Type B pancreatic cell (in vitro differentiated cells): ENCODE results near the gene PSEN1. TPM values are rescaled to one million over a fixed set of nuclear protein-coding genes. Genes with fewer than 3 reads are reported as not detected.
A peak's percentile ranks its signal among the peaks of the same experiment; 100 is the strongest.

Experiments
- DNase-seq: peaks from one replicate; pipeline ENCODE4 v3.0.0; 2021; ENCODE audit warnings: mixed read lengths; ENCODE audit not compliant: unreplicated experiment; ENCODE audit errors: extremely low spot score
- H3K27ac Mint-ChIP-seq: 2 replicates; pipeline ENCODE4 v1.8.0; 2021; ENCODE audit warnings: mild to moderate bottlenecking, mixed read lengths
- H3K27me3 Mint-ChIP-seq: 2 replicates; pipeline ENCODE4 v1.8.0; 2021; ENCODE audit warnings: mixed read lengths
- H3K36me3 Mint-ChIP-seq: 2 replicates; pipeline ENCODE4 v1.8.0; 2021; ENCODE audit warnings: mixed read lengths
- H3K4me1 Mint-ChIP-seq: one replicate; pipeline ENCODE4 v1.8.0; 2021; ENCODE audit warnings: mixed read lengths; ENCODE audit not compliant: unreplicated experiment
- H3K4me3 Mint-ChIP-seq: 2 replicates; pipeline ENCODE4 v1.8.0; 2021; ENCODE audit warnings: mild to moderate bottlenecking, mixed read lengths
- H3K9me3 Mint-ChIP-seq: 2 replicates; pipeline ENCODE4 v1.8.0; 2021; ENCODE audit warnings: mixed read lengths
- total RNA-seq: library from RNA; stranded (reverse); gene quantifications from 2 replicates; pipeline ENCODE4 v1.2.1, GENCODE V29; 2021; ENCODE audit warnings: low replicate concordance
- TF ChIP-seq, protein P1 (sequence below): fragments of 200-600 bp; sonication (generic); conservative IDR thresholded peaks from 2 replicates; pipeline ENCODE4 v1.5.0; 2021; ENCODE audit warnings: antibody characterized with exemption, mild to moderate bottlenecking

PSEN1 gene
- total RNA-seq, 1 donor from 2014 or later = 58.9 TPM

DNA sequence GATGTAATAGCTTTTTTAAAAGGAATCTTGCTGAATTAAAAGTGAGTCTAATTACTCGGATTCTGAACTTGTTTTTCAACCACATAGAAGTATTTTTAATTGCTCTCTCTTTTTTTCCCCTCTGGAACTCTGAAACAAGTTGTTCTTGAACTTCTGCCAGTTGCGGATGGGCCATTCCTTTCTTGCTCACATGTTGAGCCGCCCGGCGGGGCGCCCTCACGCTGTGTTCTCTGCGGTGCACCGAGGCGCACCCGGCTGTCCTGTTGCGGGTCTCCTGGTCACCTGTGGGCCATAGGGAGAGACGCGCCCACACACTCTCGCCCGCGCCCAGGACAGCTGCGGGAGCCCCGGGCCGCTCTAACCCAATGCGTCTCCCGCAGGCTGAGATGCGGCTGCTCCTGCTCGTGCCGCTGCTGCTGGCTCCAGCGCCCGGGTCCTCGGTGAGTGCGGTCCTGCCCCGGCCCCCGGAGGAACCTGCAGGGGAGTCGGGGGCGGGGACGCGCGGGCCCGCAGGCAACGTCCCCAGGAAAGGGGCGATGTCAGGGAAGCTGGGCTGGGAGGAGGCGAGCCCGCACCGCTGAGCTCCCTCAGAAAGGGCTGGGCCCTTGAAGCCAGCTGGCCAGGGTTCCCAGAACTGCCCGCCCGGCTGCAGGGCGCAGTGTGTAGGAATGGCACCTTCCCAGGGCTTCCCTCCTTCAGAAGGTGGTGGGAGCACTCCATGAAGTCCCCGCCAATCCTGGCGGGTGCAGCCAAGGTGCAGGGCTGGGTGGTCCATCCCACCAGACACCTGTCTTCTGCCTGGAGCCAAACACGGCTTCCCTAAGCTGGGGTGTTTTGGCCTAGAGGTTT is 103.3 kb downstream of the PSEN1 start:
- Mint-ChIP-seq H3K4me3 (peak overlapping the region; percentile 76), H3K4me1 (peaks cover 29% of the 10 kb centered on the region), H3K9me3 (no peaks in the 10 kb centered on the region), H3K27me3 (peaks cover 79% of the 10 kb centered on the region), H3K27ac (no peak overlapping the region), H3K36me3 (no peaks in the 10 kb centered on the region)
- TF ChIP-seq, protein P1, sequence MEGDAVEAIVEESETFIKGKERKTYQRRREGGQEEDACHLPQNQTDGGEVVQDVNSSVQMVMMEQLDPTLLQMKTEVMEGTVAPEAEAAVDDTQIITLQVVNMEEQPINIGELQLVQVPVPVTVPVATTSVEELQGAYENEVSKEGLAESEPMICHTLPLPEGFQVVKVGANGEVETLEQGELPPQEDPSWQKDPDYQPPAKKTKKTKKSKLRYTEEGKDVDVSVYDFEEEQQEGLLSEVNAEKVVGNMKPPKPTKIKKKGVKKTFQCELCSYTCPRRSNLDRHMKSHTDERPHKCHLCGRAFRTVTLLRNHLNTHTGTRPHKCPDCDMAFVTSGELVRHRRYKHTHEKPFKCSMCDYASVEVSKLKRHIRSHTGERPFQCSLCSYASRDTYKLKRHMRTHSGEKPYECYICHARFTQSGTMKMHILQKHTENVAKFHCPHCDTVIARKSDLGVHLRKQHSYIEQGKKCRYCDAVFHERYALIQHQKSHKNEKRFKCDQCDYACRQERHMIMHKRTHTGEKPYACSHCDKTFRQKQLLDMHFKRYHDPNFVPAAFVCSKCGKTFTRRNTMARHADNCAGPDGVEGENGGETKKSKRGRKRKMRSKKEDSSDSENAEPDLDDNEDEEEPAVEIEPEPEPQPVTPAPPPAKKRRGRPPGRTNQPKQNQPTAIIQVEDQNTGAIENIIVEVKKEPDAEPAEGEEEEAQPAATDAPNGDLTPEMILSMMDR = no peak
- no peak for DNase-seq

DNA sequence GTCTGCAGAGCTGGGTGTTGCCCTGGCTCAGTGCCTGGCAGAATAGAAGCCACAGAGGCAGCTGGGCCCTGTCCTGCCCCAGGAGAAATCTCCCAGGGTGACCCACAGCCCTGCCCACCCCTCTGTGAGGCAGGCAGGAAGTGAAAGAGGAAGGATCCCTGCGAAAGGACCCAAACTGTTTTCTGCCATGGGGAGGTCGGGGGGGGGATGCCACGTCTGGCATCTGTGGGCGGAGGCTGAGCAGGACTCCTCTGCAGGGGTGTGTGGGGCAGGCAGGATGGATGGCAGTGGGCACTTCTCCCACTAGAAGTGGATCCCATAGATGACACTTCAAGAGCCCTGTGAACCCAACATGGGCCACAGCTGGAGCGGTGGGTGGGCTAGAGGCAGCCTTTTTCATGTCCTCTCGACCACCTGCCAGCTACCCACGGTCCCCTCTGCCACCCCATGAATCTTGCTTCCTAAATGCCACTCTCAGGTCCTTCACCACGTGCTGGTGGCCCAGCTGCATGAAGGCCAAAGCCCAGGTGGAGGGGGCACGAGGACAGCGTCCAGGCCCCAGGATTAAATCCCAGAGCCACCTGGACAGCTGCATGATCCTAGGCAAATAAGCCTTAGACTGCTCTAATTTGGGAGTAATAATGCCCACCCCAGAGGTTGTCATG is 104.6 kb downstream of the PSEN1 start:
- H3K4me3 Mint-ChIP-seq = no peak overlapping the region
- H3K9me3 Mint-ChIP-seq = no peaks in the 10 kb centered on the region
- H3K36me3 Mint-ChIP-seq = no peaks in the 10 kb centered on the region
- H3K27ac Mint-ChIP-seq = no peak overlapping the region
- peaks cover 21% of the 10 kb centered on the region for H3K4me1 Mint-ChIP-seq
- DNase-seq = no peak
- TF ChIP-seq, protein P1 = no peak
- peaks cover 70% of the 10 kb centered on the region for H3K27me3 Mint-ChIP-seq

DNA sequence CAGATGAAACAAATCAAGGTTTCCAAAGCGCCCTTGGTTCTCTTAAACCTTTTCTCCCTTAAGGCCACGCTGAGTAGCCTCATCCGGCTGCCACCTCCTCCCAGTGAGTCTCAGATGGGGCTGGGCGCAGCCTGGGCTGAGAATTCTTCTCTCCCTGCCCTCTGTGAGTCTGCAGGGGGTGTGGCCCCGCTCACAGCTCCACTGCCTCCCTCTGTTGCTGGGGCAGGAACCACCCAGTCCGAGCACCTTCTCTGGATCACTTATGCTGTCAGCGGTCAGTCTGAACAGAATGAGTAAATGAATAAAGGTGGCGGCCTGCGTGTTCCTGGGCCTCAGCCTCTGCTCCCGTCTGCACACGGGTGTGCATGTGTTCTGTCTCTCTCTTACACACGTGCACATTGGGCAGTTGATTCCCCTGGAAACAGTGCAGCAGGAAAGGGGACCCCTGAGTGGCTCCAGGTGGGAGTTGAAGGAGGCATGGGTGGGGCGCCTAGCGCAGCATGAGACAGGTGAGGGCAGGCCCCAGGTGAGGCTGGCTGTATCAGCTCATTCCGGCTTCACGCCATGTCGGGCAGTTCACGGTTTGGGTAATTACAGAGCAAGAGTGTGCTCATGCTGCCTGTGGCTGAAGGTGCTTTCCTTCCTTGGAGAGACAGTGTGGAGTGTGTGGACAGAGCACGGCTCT is 105.3 kb downstream of the PSEN1 start:
- no peak overlapping the region for H3K27ac Mint-ChIP-seq
- no peak for DNase-seq
- H3K9me3 Mint-ChIP-seq = no peaks in the 10 kb centered on the region
- peaks cover 18% of the 10 kb centered on the region for H3K4me1 Mint-ChIP-seq
- peak overlapping the region; percentile 56 for H3K4me3 Mint-ChIP-seq
- TF ChIP-seq, protein P1 = no peak
- peaks cover 66% of the 10 kb centered on the region for H3K27me3 Mint-ChIP-seq
- no peaks in the 10 kb centered on the region for H3K36me3 Mint-ChIP-seq

DNA sequence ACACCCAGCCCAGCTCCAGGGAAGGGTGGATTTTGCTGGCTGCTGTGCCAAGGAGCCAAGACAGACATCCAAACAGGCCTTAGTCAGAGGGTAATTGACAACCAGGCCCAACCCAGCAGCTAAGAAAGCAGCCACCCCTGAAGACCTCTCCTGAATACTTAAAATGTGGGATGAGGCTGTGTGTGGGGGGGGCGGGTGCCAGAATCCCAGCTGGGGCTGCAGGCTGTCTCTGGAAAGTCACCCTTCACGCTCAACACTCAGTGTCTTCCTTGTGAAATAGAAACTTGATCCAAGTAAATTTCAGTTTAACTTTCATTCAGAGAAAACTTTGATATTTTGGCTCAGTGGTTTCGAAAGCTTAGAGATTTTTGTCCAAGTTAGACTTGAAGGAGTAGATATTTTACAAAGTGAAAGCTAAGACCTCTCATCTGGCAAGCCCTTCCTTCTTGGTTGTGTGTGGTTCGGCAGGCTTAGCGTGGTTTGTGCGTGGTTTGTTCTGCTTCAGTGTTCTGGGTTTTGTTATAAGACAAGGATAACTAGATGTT is 106.1 kb downstream of the PSEN1 start:
- no peak overlapping the region for H3K4me3 Mint-ChIP-seq
- no peak for DNase-seq
- H3K27me3 Mint-ChIP-seq = peaks cover 66% of the 10 kb centered on the region
- H3K27ac Mint-ChIP-seq = no peak overlapping the region
- no peaks in the 10 kb centered on the region for H3K36me3 Mint-ChIP-seq
- TF ChIP-seq, protein P1 = no peak
- no peaks in the 10 kb centered on the region for H3K9me3 Mint-ChIP-seq
- H3K4me1 Mint-ChIP-seq = peaks cover 13% of the 10 kb centered on the region

DNA sequence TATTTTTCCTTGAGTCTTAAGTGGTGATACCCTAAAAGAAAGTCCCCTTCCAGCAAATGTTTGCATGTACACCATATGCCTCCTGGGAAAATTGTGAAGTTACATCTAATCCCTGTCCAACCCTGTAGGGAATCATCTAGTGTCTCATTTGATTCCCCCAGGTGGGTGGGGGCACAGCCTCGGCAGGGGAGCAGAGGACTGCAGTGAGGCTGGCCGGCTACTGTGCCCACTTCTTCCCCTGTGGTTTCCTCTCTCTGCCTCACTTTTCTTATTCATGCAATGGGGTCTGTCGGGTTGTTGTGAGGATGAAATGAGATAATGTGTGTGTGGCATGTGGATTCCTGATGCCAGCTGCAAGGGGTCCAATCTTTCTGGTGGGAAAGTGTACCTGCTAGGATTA is 107.0 kb downstream of the PSEN1 start:
- no peaks in the 10 kb centered on the region for H3K36me3 Mint-ChIP-seq
- H3K27me3 Mint-ChIP-seq = peaks cover 65% of the 10 kb centered on the region
- TF ChIP-seq, protein P1 = no peak
- DNase-seq = no peak
- H3K9me3 Mint-ChIP-seq = no peaks in the 10 kb centered on the region
- no peak overlapping the region for H3K4me3 Mint-ChIP-seq
- H3K4me1 Mint-ChIP-seq = peaks cover 12% of the 10 kb centered on the region
- no peak overlapping the region for H3K27ac Mint-ChIP-seq
